8988T (cell line): ENCODE measurements around the gene ZNF814.
A peak's percentile ranks its signal among the peaks of the same experiment; 100 is the strongest.
"Not testable (repeated sequence)": the region's sequence is repeated elsewhere in the genome, so short reads cannot be mapped to it uniquely, and the experiment has no call there.

Source experiments
- DNase-seq: peaks from one replicate; pipeline ENCODE4 v3.0.0; 2011

Gene ZNF814

GRCh38 chr19:57854117-57854516 is 34.7 kb downstream of the ZNF814 start:
- not testable (repeated sequence) for DNase-seq

DNA sequence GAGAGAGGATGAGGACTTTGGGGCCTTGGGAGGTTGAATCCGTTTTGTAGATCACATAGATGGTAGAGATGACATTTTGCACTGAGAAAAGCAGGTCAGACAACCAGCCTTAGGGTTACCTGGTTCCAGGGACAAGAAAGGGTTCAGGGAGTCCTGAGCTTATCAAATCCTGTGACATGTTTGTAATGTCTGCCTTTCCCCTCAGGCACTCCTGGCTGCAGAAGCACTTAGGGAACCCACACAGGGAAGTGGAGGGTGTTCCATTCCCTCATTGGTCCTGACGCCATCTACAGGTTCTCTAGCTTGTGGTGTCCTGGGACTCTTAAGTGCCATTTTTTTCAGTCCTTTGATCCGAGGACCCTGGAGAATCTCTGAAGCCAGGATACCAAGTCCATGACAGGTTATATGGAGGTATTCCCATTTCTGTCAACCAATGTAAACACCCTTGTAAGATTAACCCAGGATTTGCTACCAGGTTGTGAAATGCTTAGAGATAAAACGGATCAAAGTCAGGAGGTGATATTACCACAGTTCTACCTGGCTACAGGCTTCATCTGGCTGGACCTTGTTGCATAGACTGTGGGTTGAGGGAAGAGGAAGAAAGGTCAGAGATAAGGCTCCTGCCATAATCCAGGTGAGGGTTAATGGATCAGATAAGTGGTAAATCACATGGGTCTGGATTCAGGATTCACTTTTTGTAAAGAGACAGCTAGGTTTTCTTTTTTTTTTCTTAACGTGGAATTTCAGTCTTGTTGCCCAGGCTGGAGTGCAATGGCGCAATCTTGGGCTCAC is 36.8 kb downstream of the ZNF814 start:
- DNase-seq: not testable (repeated sequence)

DNA sequence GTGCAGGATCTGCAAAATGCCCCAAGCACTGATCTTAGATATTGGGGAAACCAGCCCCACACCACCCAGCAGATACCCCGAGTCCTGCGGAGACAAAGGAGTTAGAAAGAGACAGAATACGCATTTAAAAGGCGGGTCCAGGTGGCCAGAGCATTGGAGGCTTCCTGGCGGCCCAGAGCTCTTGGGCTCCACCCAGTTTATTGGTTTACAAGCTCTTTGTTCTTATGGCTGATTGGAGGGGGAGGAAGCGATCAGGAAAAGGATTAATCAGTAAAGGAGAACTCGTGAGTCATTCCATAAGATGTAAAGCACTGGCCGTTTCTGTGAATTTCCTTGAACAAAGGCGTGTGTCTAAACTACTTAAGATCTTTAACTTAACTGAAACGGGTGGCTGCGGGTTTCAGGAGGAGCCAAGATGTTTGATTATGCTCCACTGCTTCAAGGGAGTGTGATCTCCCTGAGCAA is 38.3 kb downstream of the ZNF814 start:
- DNase-seq: no peak

DNA sequence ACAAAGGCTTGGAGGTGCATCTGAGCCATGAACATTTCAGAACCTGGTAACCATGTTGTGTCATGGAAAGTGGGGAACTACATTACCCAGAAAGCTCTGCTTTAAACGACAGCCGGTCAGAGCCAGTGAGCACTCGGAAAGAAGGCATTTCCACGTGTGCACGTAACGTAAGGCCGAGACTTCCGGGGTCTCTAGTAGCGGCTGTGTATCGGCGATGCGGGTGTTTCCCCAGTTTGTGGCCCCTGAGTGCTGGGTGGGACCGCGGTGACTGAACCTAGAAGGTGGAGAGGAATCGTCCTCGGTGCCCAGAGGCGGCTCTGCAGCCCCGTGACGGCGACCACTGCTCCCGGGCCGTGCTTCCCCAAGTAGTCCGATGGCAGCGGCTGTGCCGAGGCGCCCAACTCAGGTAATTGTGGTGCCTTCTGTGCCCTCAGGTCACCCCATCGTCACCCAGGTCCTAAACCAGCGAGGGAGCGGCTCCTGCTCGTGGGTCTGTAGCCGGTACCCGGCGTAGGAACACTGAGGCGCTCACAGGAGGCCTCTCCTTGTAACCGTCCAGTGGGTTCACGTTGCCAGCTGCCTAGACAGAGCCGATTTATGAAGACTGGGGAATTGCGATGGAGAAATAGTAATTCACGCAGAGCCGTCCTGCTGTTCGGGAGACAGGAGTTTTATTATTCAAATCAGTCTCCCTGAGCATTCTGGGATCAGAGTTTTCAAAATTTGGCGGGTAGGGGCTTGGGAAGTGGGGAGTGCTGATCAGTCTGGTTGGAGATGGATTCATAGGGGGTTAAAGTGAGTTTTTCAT is 39.0 kb downstream of the ZNF814 start, which contains the start of gene ZNF587:
ZNF587 (plus strand) TSS at position 194 of the 808 bp plus-strand sequence; CDS start at position 374, 180 bp downstream.
- DNase-seq: peak; percentile 27

DNA sequence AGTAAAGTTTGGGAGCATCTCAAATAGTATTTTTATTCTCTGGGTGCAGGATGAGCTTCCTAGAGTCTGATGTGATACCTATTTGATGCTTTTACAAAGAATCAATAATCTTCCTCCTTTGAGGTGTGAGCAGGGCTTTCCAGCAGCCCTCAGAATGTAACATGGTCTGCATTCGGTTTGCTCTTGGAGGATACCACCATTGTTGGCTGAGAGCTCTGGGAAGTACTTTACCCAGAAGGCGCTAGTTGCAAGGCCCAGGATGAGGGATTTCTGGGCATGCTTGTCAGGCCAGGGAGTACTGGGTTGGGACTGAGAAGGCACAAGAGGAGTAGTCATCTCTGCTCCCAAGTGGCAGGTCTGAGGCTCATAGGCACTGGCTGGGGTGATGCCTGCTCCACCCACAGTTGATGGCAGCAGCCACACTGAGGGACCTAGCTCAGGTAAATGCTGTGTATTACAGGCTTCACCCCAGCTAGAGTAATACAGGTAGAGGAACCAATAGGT is 39.6 kb downstream of the ZNF814 start:
- DNase-seq: not testable (repeated sequence)

- not testable (repeated sequence) for DNase-seq
These were observed 41.7 kb downstream of the ZNF814 start for GRCh38 chr19:57847164-57847563.

GRCh38 chr19:57841122-57841763 is 47.6 kb downstream of the ZNF814 start:
- DNase-seq: no peak

- DNase-seq: not testable (repeated sequence)
These were observed 50.1 kb downstream of the ZNF814 start for GRCh38 chr19:57838622-57839191.

GRCh38 chr19:57836991-57837390 is 51.8 kb downstream of the ZNF814 start:
- not testable (repeated sequence) for DNase-seq

GRCh38 chr19:57830071-57830602 is 58.7 kb downstream of the ZNF814 start, which contains the start of gene ZNF587B:
Gene ZNF587B, plus strand, starts transcription at chr19:57830299. Its CDS starts 230 bp downstream, at chr19:57830529.
- peak; percentile 34 for DNase-seq

DNA sequence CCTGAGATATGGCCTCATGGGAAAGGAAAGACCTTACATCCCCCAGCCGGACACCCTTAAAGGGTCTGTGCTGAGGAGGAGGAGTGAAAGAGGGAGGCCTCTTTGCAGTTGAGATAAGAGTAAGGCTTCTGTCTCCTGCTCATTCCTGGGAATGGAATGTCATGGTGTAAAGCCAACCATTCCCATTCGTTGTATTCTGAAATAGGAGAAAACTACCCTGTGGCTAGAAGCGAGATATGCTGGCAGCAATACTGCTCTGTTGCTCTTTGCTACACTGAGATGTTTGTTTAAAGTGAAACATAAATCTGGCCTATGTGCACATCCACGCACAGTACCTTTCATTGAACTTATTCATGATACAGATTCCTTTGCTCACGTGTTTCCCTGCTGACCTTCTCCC is 59.5 kb downstream of the ZNF814 start:
- no peak for DNase-seq

DNA sequence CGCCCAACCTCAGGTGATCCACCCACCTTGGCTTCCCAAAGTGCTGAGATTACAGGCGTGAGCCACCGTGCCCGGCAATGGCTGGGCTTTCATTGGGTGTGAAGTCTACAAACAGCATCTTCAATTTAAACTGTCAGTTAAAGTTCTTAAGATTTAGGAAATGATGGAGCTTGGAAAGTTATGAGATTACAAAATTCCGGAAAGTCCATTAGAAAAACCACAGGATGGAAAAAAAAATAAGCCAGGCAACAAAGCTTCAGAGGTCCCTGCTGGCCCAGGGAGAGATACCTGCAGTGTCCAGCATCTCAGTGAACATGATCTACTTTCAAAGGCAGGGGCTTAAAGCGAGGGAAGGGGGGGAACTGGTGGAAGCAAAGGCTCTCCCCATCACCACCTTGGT is 63.3 kb downstream of the ZNF814 start:
- no peak for DNase-seq

- not testable (repeated sequence) for DNase-seq
These were observed 65.2 kb downstream of the ZNF814 start for GRCh38 chr19:57823608-57824007.

DNA sequence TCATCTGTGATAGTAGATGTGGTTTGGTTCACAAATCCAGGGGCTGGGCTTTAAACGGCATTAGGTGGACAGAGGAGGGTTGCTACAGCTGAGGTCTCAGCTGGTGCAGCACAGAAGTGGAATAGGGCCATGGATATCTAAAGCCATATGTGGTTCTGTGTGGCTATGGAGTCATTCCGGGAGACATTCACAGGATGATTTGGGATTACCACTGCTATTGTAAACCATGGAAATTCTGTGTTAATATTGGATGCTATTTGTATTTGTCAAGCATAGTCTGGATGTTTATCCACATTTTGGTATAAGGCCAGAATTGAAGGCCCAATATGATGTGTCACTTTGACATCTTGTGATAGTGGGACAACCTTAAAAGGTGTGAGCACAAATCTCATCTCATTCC is 65.7 kb downstream of the ZNF814 start:
- DNase-seq: not testable (repeated sequence)

GRCh38 chr19:57821501-57821900 is 67.3 kb downstream of the ZNF814 start:
- DNase-seq: not testable (repeated sequence)

DNA sequence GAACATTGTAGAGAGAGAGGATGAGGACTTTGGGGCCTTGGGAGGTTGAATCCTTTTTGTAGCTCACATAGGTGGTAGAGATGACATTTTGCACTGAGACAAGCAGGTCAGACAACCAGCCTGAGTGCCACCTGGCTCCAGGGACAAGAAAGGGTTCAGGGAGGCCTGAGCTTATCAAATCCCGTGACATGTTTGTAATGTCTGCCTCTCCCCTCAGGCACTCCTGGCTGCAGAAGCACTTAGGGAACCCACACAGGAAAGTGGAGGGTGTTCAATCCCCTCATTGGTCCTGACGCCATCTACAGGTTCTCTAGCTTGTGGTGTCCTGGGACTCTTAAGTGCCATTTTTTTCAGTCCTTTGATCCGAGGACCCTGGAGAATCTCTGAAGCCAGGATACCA is 67.7 kb downstream of the ZNF814 start:
- not testable (repeated sequence) for DNase-seq

DNA sequence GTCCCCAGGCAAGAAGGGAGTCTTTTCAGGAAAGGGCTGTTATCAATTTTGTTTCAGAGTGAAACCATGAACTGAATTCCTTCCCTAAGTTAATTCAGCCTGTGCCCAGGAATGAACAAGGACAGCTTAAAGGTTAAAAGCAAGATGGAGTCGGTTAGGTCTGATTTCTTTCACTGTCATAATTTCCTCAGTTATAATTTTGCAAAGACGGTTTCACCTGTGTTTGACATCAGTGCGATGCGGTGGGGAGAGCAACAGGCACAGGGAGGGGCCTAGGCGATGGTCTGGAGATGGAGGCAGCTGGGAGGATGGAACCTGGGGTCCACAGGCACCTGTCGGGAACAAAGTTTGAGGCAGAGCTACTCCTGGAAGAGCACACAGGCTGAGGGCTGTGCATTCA is 68.2 kb downstream of the ZNF814 start:
- no peak for DNase-seq

DNA sequence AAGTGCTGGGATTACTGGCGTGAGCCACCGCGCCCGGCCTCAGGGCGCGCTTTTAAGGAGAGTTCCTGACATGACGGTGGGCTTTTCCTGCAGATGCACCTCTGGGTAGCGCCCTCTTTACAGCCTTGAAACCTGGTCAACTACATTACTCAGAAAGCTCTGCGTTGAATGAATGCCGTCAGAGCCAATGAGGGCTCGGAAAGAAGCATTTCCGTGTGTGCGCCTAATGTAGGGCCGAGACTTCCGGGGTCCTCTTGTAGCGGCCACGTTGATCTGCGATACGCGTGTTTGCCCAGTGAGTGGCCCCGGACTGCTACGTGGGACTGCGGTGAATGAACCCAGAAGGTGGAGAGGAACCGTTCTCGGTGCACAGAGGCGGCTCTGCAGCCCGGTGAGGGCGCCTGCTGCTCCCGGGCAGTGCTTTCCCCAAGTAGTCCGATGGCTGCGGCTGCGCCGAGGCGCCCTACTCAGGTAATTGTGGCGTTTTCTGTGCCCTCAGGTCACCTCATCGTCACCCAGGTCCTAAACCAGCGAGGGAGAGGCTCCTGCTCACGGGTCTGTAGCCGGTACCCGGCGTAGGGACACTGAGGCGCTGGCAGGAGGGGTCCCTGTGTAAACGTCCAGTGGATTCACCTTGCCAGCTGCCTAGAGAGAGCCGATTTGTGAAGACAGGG is 69.2 kb downstream of the ZNF814 start:
- DNase-seq: peak; percentile 81

DNA sequence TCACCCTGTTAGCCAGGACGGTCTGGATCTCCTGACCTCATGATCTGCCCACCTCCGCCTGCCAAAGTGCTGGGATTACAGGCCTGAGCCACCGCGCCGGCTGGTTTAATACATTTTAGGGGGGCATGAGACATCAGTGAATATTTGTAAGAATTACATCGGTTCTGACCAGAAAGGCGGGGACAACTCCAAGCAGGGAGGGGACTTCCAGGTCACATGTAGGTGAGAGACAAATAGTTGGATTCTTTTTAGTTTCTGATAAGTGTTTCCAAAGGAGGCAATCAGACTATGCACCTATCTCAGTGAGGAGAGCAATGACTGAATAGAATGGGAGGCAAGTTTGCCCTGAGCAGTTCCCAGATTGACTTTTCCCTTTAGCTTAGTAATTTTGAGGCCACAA is 70.5 kb downstream of the ZNF814 start:
- no peak for DNase-seq

DNA sequence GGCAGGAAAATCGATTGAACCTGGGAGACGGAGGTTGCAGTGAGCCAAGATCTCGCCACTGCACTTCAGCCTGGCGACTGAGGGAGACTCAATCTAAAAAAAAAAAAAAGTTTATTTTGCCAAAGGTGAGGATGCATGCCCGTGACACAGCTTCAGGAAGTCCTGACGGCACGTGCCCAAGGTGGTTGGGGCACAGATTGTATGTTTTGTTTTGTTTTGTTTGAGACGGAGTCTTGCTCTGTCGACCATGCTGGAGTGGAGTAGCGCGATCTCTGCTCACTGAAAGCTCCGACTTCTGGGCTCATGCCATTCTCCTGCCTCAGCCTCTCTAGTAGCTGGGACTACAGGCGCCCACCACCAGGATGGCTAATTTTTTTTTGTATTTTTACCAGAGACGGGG is 70.9 kb downstream of the ZNF814 start:
- no peak for DNase-seq

GRCh38 chr19:57816652-57817051 is 72.2 kb downstream of the ZNF814 start:
- no peak for DNase-seq
